A549 (cell line): ENCODE measurements around the gene SMAD5. TPM values are rescaled to one million over a fixed set of nuclear protein-coding genes. Genes with fewer than 3 reads are reported as not detected.

ENCODE experiments used
- ATAC-seq, 2 experiments: fragments of 200-7000 bp in 1 of 2; fragments of >200 bp in 1 of 2; cut with Nextera tagmentation in 1 of 2; cut with Tn5 transposase in 1 of 2; 3 replicates each; pipeline versions ENCODE4 v1.8.0 to v1.9.1; 2018 to 2020; ENCODE audit warnings: mild to moderate bottlenecking in 1 of 2, moderate library complexity in 1 of 2
- CTCF ChIA-PET: fragments of 300-600 bp; sonication (Branson Sonifier 250); formaldehyde crosslinking; extraction: SDS; loops from one replicate; lab custom pipeline; 2021; ENCODE audit warnings: antibody characterized with exemption, inconsistent platforms; lab: Yijun Ruan, JAX
- POLR2A ChIA-PET: fragments of 350-600 bp; formaldehyde crosslinking; extraction: SDS; loops from one replicate; lab custom pipeline; 2021; ENCODE audit warnings: antibody characterized with exemption, inconsistent platforms; lab: Yijun Ruan, JAX
- DNase-seq, 2 experiments: peaks; one replicate each; pipeline versions ENCODE4 v3.0.0 to v3.0.0-alpha.2; 2011 to 2016; ENCODE audit warnings: low read depth in 1 of 2, low spot score in 1 of 2
- FAIRE-seq: peaks from 2 replicates; lab custom pipeline; 2011; peaks lifted over from hg19 to GRCh38; lab: Jason Lieb, UNC
- H3K27ac ChIP-seq, 2 experiments: fragments of >200 bp; sonication (Bioruptor Twin); formaldehyde crosslinking; 3 replicates each; pipeline ENCODE4 v1.5.1; 2016 to 2017
- H3K4me1 ChIP-seq: fragments of >200 bp; sonication (Bioruptor Twin); formaldehyde crosslinking; 3 replicates; pipeline ENCODE4 v1.6.1; 2016
- H3K4me2 ChIP-seq: fragments of >200 bp; sonication (Bioruptor Twin); formaldehyde crosslinking; 3 replicates; pipeline ENCODE4 v1.6.1; 2016
- H3K4me3 ChIP-seq: fragments of >200 bp; sonication (Bioruptor Twin); formaldehyde crosslinking; 3 replicates; pipeline ENCODE4 v1.5.1; 2016
- H3K9me3 ChIP-seq: fragments of >200 bp; sonication (Bioruptor Twin); formaldehyde crosslinking; 3 replicates; pipeline ENCODE4 v1.6.1; 2016
- BHLHE40 ChIP-seq: IDR thresholded peaks from 2 replicates; pipeline ENCODE4 v1.6.1; 2012; ENCODE audit warnings: low read depth, low read length, inconsistent platforms
- CBX2 ChIP-seq: fragments of 200-600 bp; sonication (generic); IDR thresholded peaks from 2 replicates; pipeline ENCODE4 v1.6.1; 2016; ENCODE audit warnings: low read depth, mild to moderate bottlenecking, borderline replicate concordance
- CBX8 ChIP-seq: fragments of 200-600 bp; sonication (generic); IDR thresholded peaks from 2 replicates; pipeline ENCODE4 v1.6.1; 2016
- CHD2 ChIP-seq: fragments of 150-350 bp; IDR thresholded peaks from 2 replicates; pipeline ENCODE4 v1.6.1; 2014; ENCODE audit warnings: low read length; ENCODE audit not compliant: partially characterized antibody
- CTCF ChIP-seq: fragments of >200 bp; sonication (Bioruptor Twin); formaldehyde crosslinking; IDR thresholded peaks from 3 replicates; pipeline ENCODE4 v1.5.1; 2016
- ESRRA ChIP-seq: fragments of 150-350 bp; IDR thresholded peaks from 2 replicates; pipeline ENCODE4 v1.6.1; 2014; ENCODE audit warnings: mild to moderate bottlenecking, low read length, borderline replicate concordance
- FOSL2 ChIP-seq, 2 experiments: fragments of 450-650 bp in 1 of 2; fragments of >200 bp in 1 of 2; sonication (Bioruptor Twin) in 1 of 2; formaldehyde crosslinking; IDR thresholded peaks; 2 replicates each; pipeline versions ENCODE4 v1.5.0 to v1.6.1; 2016 to 2020; ENCODE audit warnings: mild to moderate bottlenecking in 1 of 2, moderate library complexity in 1 of 2
- HES2 ChIP-seq: fragments of >200 bp; sonication (Bioruptor Twin); formaldehyde crosslinking; IDR thresholded peaks from 2 replicates; pipeline ENCODE4 v1.6.1; 2016
- KDM1A ChIP-seq: fragments of 200-600 bp; sonication (generic); IDR thresholded peaks from 2 replicates; pipeline ENCODE4 v1.6.1; 2016; ENCODE audit warnings: low read depth, mild to moderate bottlenecking
- MAFK ChIP-seq: fragments of 450-650 bp; IDR thresholded peaks from 2 replicates; pipeline ENCODE4 v1.6.1; 2014; ENCODE audit not compliant: partially characterized antibody
- MAX ChIP-seq: IDR thresholded peaks from 2 replicates; pipeline ENCODE4 v1.6.1; 2012
- MYC ChIP-seq: IDR thresholded peaks from 2 replicates; pipeline ENCODE4 v1.6.1; 2012; ENCODE audit warnings: mild to moderate bottlenecking, inconsistent platforms, low read length, improper control_type of control experiment, borderline replicate concordance
- POLR2AphosphoS2 ChIP-seq: conservative IDR thresholded peaks from 2 replicates; pipeline ENCODE4 v1.6.1; 2012; ENCODE audit warnings: low read length, improper control_type of control experiment, inconsistent platforms
- RCOR1 ChIP-seq: fragments of 150-350 bp; IDR thresholded peaks from 2 replicates; pipeline ENCODE4 v1.6.1; 2014; ENCODE audit warnings: antibody characterized with exemption, low read length, low read depth
- REST ChIP-seq: fragments of 200-600 bp; sonication (generic); IDR thresholded peaks from 2 replicates; pipeline ENCODE4 v1.6.1; 2016; ENCODE audit warnings: antibody characterized with exemption, mild to moderate bottlenecking, moderate library complexity
- RFX5 ChIP-seq: fragments of 450-650 bp; IDR thresholded peaks from 2 replicates; pipeline ENCODE4 v1.7.1; 2014; ENCODE audit warnings: antibody characterized with exemption, mild to moderate bottlenecking, moderate library complexity
- SREBF2 ChIP-seq: fragments of 450-650 bp; IDR thresholded peaks from 2 replicates; pipeline ENCODE4 v1.6.1; 2014; ENCODE audit warnings: mild to moderate bottlenecking, moderate library complexity
- TFCP2L1 ChIP-seq: fragments of 250-450 bp; sonication (Bioruptor Pico); IDR thresholded peaks from 2 replicates; pipeline ENCODE4 v1.5.0; 2021; ENCODE audit warnings: mild to moderate bottlenecking
- TP53 ChIP-seq: fragments of 250-450 bp; sonication (Bioruptor Pico); IDR thresholded peaks from 2 replicates; pipeline ENCODE4 v1.5.0; 2021; ENCODE audit warnings: mild to moderate bottlenecking, moderate library complexity
- ZFP36 ChIP-seq: fragments of 450-650 bp; IDR thresholded peaks from 2 replicates; pipeline ENCODE4 v1.6.1; 2014; ENCODE audit warnings: borderline replicate concordance; ENCODE audit not compliant: partially characterized antibody
- ZSCAN20 ChIP-seq: fragments of 250-450 bp; sonication (Bioruptor Pico); IDR thresholded peaks from 2 replicates; pipeline ENCODE4 v1.8.0; 2022; ENCODE audit warnings: mild to moderate bottlenecking, moderate library complexity
- WGBS: methylation state at CpG from one replicate; pipeline ENCODE4 v1.1.6; 2017; ENCODE audit errors: missing lambda C conversion rate; 5-methylcytosine and 5-hydroxymethylcytosine counted together
- polyA plus RNA-seq, 4 experiments: library from polyadenylated mRNA; depleted of rRNA in 3 of 4; stranded (reverse); fragments of >200 nt; fragmentation: RNase III in 1 of 4; extraction: RNeasy Plus Mini Kit Qiagen cat#74134 plus additional on column Dnase treatment in 1 of 4; gene quantifications; 2 replicates in 3 of 4; 3 replicates in 1 of 4; pipeline ENCODE4 v1.2.3, GENCODE V29; 2011 to 2017

The SMAD5 gene
- polyA plus RNA-seq, 2 of the 4 experiments (the other 2 are of a cell fraction) = 17.1 to 101 TPM

GRCh38 chr5:136215812-136216211, 83.2 kb downstream of the SMAD5 start:
- FAIRE-seq = no peak
- no peak for DNase-seq
- TF ChIP-seq ZFP36 = no peak
- no peak for TF ChIP-seq TFCP2L1 (CRISPR knock-in tag)
- no peak for TF ChIP-seq CBX2
- no peak for TF ChIP-seq BHLHE40
- no peak for TF ChIP-seq TP53 (CRISPR knock-in tag)
- TF ChIP-seq CBX8 = no peak
- no peak for TF ChIP-seq REST
- no peak for TF ChIP-seq POLR2AphosphoS2
- TF ChIP-seq RFX5 = no peak
- TF ChIP-seq MAX = no peak
- no peak for TF ChIP-seq SREBF2
- no peak for TF ChIP-seq MAFK
- TF ChIP-seq MYC = no peak
- no peak for TF ChIP-seq FOSL2 (IDR thresholded peaks at IDR 0.05)
- no peak for TF ChIP-seq FOSL2 (CRISPR knock-in tag; IDR thresholded peaks at IDR 0.05)
- TF ChIP-seq CTCF = no peak
- TF ChIP-seq RCOR1 = no peak
- TF ChIP-seq ESRRA = no peak
- no peak for TF ChIP-seq CHD2
- ChIA-PET POLR2A (no interaction called here), CTCF (interaction anchor here (0.6 to 2.0 kb wide), 4 partner anchors 328 to 750 kb away, joined by 3 to 5 read pairs (median 3); no protein-coding TSS in a partner anchor)
- ATAC-seq = no peak
- peaks cover 18% of the 10 kb centered on the region for H3K9me3 ChIP-seq
- no peak overlapping the region for H3K4me3 ChIP-seq
- no peak overlapping the region for H3K27ac ChIP-seq
- 62% methylated on average over 4 of the region's 4 CpGs for WGBS
- no peak overlapping the region for H3K4me2 ChIP-seq
- no peaks in the 10 kb centered on the region for H3K4me1 ChIP-seq

- H3K4me3 ChIP-seq = no peak overlapping the region
- no peaks in the 10 kb centered on the region for H3K4me1 ChIP-seq
- POLR2A ChIA-PET = no interaction called here
- 79% methylated on average over 8 of the region's 8 CpGs for WGBS
- CTCF ChIA-PET = interaction anchor here (0.6 to 2.0 kb wide), 4 partner anchors 23 to 554 kb away, joined by 3 to 5 read pairs (median 3); partner anchors contain the start of gene SMIM32
- peaks cover 19% of the 10 kb centered on the region for H3K9me3 ChIP-seq
- TF ChIP-seq TFCP2L1 (CRISPR knock-in tag) (no peak), KDM1A (no peak), HES2 (no peak), ZSCAN20 (CRISPR knock-in tag) (no peak)
- H3K27ac ChIP-seq = no peak overlapping the region
- DNase-seq (no peak), FAIRE-seq (no peak), ATAC-seq (no peak)
- H3K4me2 ChIP-seq = no peak overlapping the region
Observed at GRCh38 chr5:136216230-136216629, 83.6 kb downstream of the SMAD5 start.
